OCI-LY7 (cell line): ENCODE results near the gene GRHL3. TPM values are rescaled to one million over a fixed set of nuclear protein-coding genes. Genes with fewer than 3 reads are reported as not detected.

Experiments used
- BruUV-seq: library from RNA; stranded (reverse); fragments of 400-500 nt; replicated peaks from 2 replicates; lab custom pipeline; 2021; lab: Mats Ljungman, UMichigan
- CTCF ChIA-PET: fragments of 300-600 bp; sonication (Branson Sonifier 250); formaldehyde crosslinking; loops from one replicate; lab custom pipeline; 2022; ENCODE audit warnings: antibody characterized with exemption; ENCODE audit not compliant: unreplicated experiment; lab: Charles Lee
- POLR2A ChIA-PET: fragments of 300-600 bp; sonication (Branson Sonifier 250); formaldehyde crosslinking; loops from one replicate; lab custom pipeline; 2022; ENCODE audit warnings: antibody characterized with exemption; lab: Charles Lee
- DNase-seq: peaks from one replicate; pipeline ENCODE4 v3.0.0-alpha.2; 2015; ENCODE audit warnings: low spot score
- H2AFZ ChIP-seq: fragments of 200-600 bp; sonication (generic), shearing (Covaris generic); 2 replicates; pipeline ENCODE4 v1.6.1; 2014; ENCODE audit warnings: mild to moderate bottlenecking, antibody characterized with exemption, low read length, moderate library complexity
- H3K27ac ChIP-seq: fragments of 200-600 bp; sonication (generic); 2 replicates; pipeline ENCODE4 v1.5.1; 2014; ENCODE audit warnings: mixed run types, low read depth, mild to moderate bottlenecking, moderate library complexity, low read length, inconsistent platforms; ENCODE audit not compliant: poor library complexity, severe bottlenecking
- H3K36me3 ChIP-seq: fragments of 200-600 bp; sonication (generic); 2 replicates; pipeline ENCODE4 v1.6.1; 2014; ENCODE audit warnings: mild to moderate bottlenecking, antibody characterized with exemption, low read length, moderate library complexity, mixed read lengths; ENCODE audit not compliant: insufficient read depth
- H3K4me1 ChIP-seq: fragments of 200-600 bp; sonication (generic); 2 replicates; pipeline ENCODE4 v1.5.1; 2014; ENCODE audit warnings: mild to moderate bottlenecking, low read length; ENCODE audit not compliant: insufficient read depth, poor library complexity, severe bottlenecking
- H3K4me2 ChIP-seq: fragments of 200-600 bp; sonication (generic); 2 replicates; pipeline ENCODE4 v1.6.1; 2014; ENCODE audit warnings: mild to moderate bottlenecking, low read length
- H3K4me3 ChIP-seq: fragments of 200-600 bp; sonication (generic); 2 replicates; pipeline ENCODE4 v1.5.1; 2014; ENCODE audit warnings: mild to moderate bottlenecking, low read depth, low read length; ENCODE audit not compliant: poor library complexity, severe bottlenecking
- H3K79me2 ChIP-seq: fragments of 200-600 bp; sonication (generic); 2 replicates; pipeline ENCODE4 v1.6.1; 2016; ENCODE audit warnings: low read depth, mild to moderate bottlenecking, low read length, moderate library complexity, mixed read lengths; ENCODE audit not compliant: insufficient read depth
- H3K9me2 ChIP-seq: fragments of 200-600 bp; sonication (generic); 2 replicates; pipeline ENCODE4 v1.6.1; 2016; ENCODE audit warnings: mild to moderate bottlenecking, low read length, mixed read lengths; ENCODE audit not compliant: insufficient read depth
- H3K9me3 ChIP-seq: fragments of 200-600 bp; sonication (generic); 2 replicates; pipeline ENCODE4 v1.6.1; 2014; ENCODE audit warnings: mild to moderate bottlenecking, mixed run types, low read length, mixed read lengths
- H4K20me1 ChIP-seq: fragments of 200-600 bp; sonication (generic); 2 replicates; pipeline ENCODE4 v1.6.1; 2014; ENCODE audit warnings: mild to moderate bottlenecking, antibody characterized with exemption, low read length, moderate library complexity, mixed read lengths; ENCODE audit not compliant: insufficient read depth
- CTCF ChIP-seq: fragments of 200-600 bp; sonication (generic); conservative IDR thresholded peaks from 2 replicates; pipeline ENCODE4 v1.5.1; 2014; ENCODE audit warnings: mild to moderate bottlenecking, antibody characterized with exemption, low read length, moderate library complexity, mixed read lengths
- EZH2phosphoT487 ChIP-seq: fragments of 200-600 bp; sonication (generic); IDR thresholded peaks from 2 replicates; pipeline ENCODE4 v1.6.1; 2018; ENCODE audit warnings: low read depth, borderline replicate concordance, mild to moderate bottlenecking, mixed run types, antibody characterized with exemption, low read length, moderate library complexity, mixed read lengths
- intact Hi-C: fragments of 100-400 bp; cut with micrococcal nuclease; formaldehyde crosslinking; loops from one replicate; pipeline ENCODE4 v1.10.0; 2022; ENCODE audit not compliant: unreplicated experiment
- total RNA-seq, 2 experiments: library from RNA; depleted of rRNA in 1 of 2; stranded (reverse); fragments of >200 nt in 1 of 2; shearing (Covaris generic) in 1 of 2; gene quantifications; 2 replicates each; pipeline ENCODE4 v1.2.3, GENCODE V29; 2014 to 2022

GRHL3 gene
- total RNA-seq, 2 experiments from 2014 or later, result 0.09 to 0.65 TPM

GRCh38 chr1:24323281-24323680, 4.1 kb downstream of the GRHL3 start:
- POLR2A ChIA-PET, result no interaction called here
- no peak overlapping the region for H3K4me2 ChIP-seq
- no TSS peak for BruUV-seq

GRCh38 chr1:24324903-24325302, 5.7 kb downstream of the GRHL3 start:
- H3K9me3 ChIP-seq, result no peaks in the 10 kb centered on the region
- H3K9me2 ChIP-seq, result no peaks in the 10 kb centered on the region
- no TSS peak for BruUV-seq
- no peak overlapping the region for H2AFZ ChIP-seq
- no peak overlapping the region for H3K4me3 ChIP-seq
- peaks cover 26% of the 10 kb centered on the region for H3K4me1 ChIP-seq
- H3K36me3 ChIP-seq, result no peaks in the 10 kb centered on the region
- TF ChIP-seq CTCF, result no peak
- no peak for TF ChIP-seq EZH2phosphoT487
- H3K79me2 ChIP-seq, result no peaks in the 10 kb centered on the region
- POLR2A ChIA-PET, result no interaction called here
- H4K20me1 ChIP-seq, result no peaks in the 10 kb centered on the region
- no peak for DNase-seq
- CTCF ChIA-PET, result no interaction called here
- H3K4me2 ChIP-seq, result no peak overlapping the region
- no peak overlapping the region for H3K27ac ChIP-seq
- intact Hi-C loops, result loop anchor here (5.0 kb wide), 1 partner anchor 123 kb away; no protein-coding TSS in a partner anchor

More at GRCh38 chr1:24323281-24323680, 4.1 kb downstream of the GRHL3 start:
- intact Hi-C loops, result loop anchor here (5.0 kb wide), 1 partner anchor 121 kb away; no protein-coding TSS in a partner anchor
- Histone ChIP-seq H3K4me1 (peaks cover 40% of the 10 kb centered on the region), H3K27ac (no peak overlapping the region), H4K20me1 (no peaks in the 10 kb centered on the region), H2AFZ (no peak overlapping the region), H3K79me2 (no peaks in the 10 kb centered on the region), H3K36me3 (no peaks in the 10 kb centered on the region), H3K4me3 (no peak overlapping the region), H3K9me2 (no peaks in the 10 kb centered on the region), H3K9me3 (no peaks in the 10 kb centered on the region)
- TF ChIP-seq CTCF, result no peak
- no peak for TF ChIP-seq EZH2phosphoT487
- CTCF ChIA-PET, result no interaction called here
- DNase-seq, result no peak

- Histone ChIP-seq H3K4me3 (no peak overlapping the region), H4K20me1 (no peaks in the 10 kb centered on the region), H2AFZ (no peak overlapping the region), H3K9me3 (no peaks in the 10 kb centered on the region), H3K27ac (no peak overlapping the region), H3K9me2 (no peaks in the 10 kb centered on the region), H3K4me1 (peaks cover 25% of the 10 kb centered on the region), H3K79me2 (no peaks in the 10 kb centered on the region), H3K36me3 (no peaks in the 10 kb centered on the region), H3K4me2 (no peak overlapping the region)
- no peak for DNase-seq
- no TSS peak for BruUV-seq
- intact Hi-C loops, result no loop called here
- no peak for TF ChIP-seq CTCF
- TF ChIP-seq EZH2phosphoT487, result no peak
- CTCF ChIA-PET, result no interaction called here
- POLR2A ChIA-PET, result no interaction called here
These were observed 6.7 kb downstream of the GRHL3 start for GRCh38 chr1:24325587-24326449.
